Right cardiac atrium (tissue), 5 donors: Measurements from ENCODE around the gene ETV6. TPM values are rescaled to one million over a fixed set of nuclear protein-coding genes. Genes with fewer than 3 reads are reported as not detected.

Experiments used
- ATAC-seq, 2 donors: fragments of 200-7000 bp; cut with Tn5 transposase; one replicate each; pipeline versions ENCODE4 v1.8.0 to v1.9.1; 2020; ENCODE audit warnings: moderate library complexity in 2 of 2, mild to moderate bottlenecking in 1 of 2
- DNase-seq, 3 donors: peaks; one replicate each; pipeline ENCODE4 v3.0.0-alpha.2; 2020
- H3K27ac ChIP-seq: one replicate; pipeline ENCODE4 v1.5.1; 2013; ENCODE audit warnings: mild to moderate bottlenecking, low read length, control low read depth, moderate library complexity
- H3K27me3 ChIP-seq: one replicate; pipeline ENCODE4 v1.6.1; 2013; ENCODE audit not compliant: control insufficient read depth, insufficient read depth
- H3K4me1 ChIP-seq: one replicate; pipeline ENCODE4 v1.6.1; 2013; ENCODE audit warnings: low read length; ENCODE audit not compliant: control insufficient read depth, insufficient read depth
- H3K4me3 ChIP-seq: one replicate; pipeline ENCODE4 v1.5.1; 2013; ENCODE audit warnings: low read length, control low read depth
- H3K9me3 ChIP-seq: one replicate; pipeline ENCODE4 v1.6.1; 2013; ENCODE audit warnings: low read length; ENCODE audit not compliant: control insufficient read depth
- WGBS: extraction: QIAGEN DNeasy Blood & Tissue Kit; methylation state at CpG from one replicate; pipeline ENCODE4 v1.1.7; 2013; 5-methylcytosine and 5-hydroxymethylcytosine counted together
- intact Hi-C, 4 donors: fragments of 100-400 bp; cut with DNase I; formaldehyde crosslinking; loops; one replicate each; pipeline versions ENCODE4 v1.11.0 to v1.14.0; 2022 to 2023
- polyA plus RNA-seq: library from polyadenylated mRNA; stranded (reverse); fragments of 200-250 nt; gene quantifications from one replicate; pipeline ENCODE4 v1.2.3, GENCODE V29; 2013
- total RNA-seq, 4 donors: library from RNA; stranded (reverse); fragmentation: NEBNext Ultra II Directional; extraction: Animal tissue kit (Norgen Biotek cat#: 25700); gene quantifications; one replicate each; pipeline ENCODE4 v1.2.1, GENCODE V29; 2021
- donor health status: healthy with polysubstance abuse.
- donor health status: DM: no; HTN: yes; CAD: no.
- donor health status: DM: no; HTN: no; CAD: no.
- donor health status: DM: no; HTN: yes; CAD: no; lungs with severe emphysema.
- donor health status: DM: yes; HTN: yes; CAD: no.

ETV6 gene
- total and polyA plus RNA-seq, 5 donors = 2.9 to 31.4 (median 11.7) TPM

- Histone ChIP-seq H3K4me3 (no peak overlapping the region), H3K27ac (no peak overlapping the region), H3K27me3 (no peaks in the 10 kb centered on the region), H3K9me3 (no peaks in the 10 kb centered on the region), H3K4me1 (peaks cover 14% of the 10 kb centered on the region)
- no peak for DNase-seq
- intact Hi-C loops = no loop called here
- ATAC-seq = no peak
- WGBS = 73% methylated on average over 5 of the region's 5 CpGs
Measured at GRCh38 chr12:11694528-11694927, 45.1 kb downstream of the ETV6 start.

GRCh38 chr12:11695321-11695720 is 45.8 kb downstream of the ETV6 start:
- ATAC-seq = peak in 1 of 2 donors; percentile 57
- Histone ChIP-seq H3K27ac (no peak overlapping the region), H3K27me3 (no peaks in the 10 kb centered on the region), H3K4me3 (no peak overlapping the region), H3K9me3 (no peaks in the 10 kb centered on the region), H3K4me1 (peaks cover 10% of the 10 kb centered on the region)
- no peak for DNase-seq
- WGBS = 79% methylated on average over 3 of the region's 3 CpGs
- intact Hi-C loops = no loop called here

GRCh38 chr12:11696084-11696483 is 46.6 kb downstream of the ETV6 start:
- H3K27ac ChIP-seq = no peak overlapping the region

GRCh38 chr12:11697131-11697530 is 47.7 kb downstream of the ETV6 start:
- H3K27ac ChIP-seq = no peak overlapping the region
- DNase-seq (no peak), ATAC-seq (no peak)
- H3K27me3 ChIP-seq = no peaks in the 10 kb centered on the region
- H3K4me1 ChIP-seq = peaks cover 15% of the 10 kb centered on the region
- intact Hi-C loops = no loop called here
- H3K4me3 ChIP-seq = no peak overlapping the region
- no peaks in the 10 kb centered on the region for H3K9me3 ChIP-seq
- 95% methylated on average over 5 of the region's 5 CpGs for WGBS

More at GRCh38 chr12:11696084-11696483, 46.6 kb downstream of the ETV6 start:
- no peaks in the 10 kb centered on the region for H3K9me3 ChIP-seq
- peaks cover 11% of the 10 kb centered on the region for H3K4me1 ChIP-seq
- ATAC-seq = no peak
- H3K27me3 ChIP-seq = no peaks in the 10 kb centered on the region
- DNase-seq = no peak
- H3K4me3 ChIP-seq = no peak overlapping the region
- intact Hi-C loops = no loop called here
- 96% methylated on average over 3 of the region's 3 CpGs for WGBS

- Histone ChIP-seq H3K27me3 (no peaks in the 10 kb centered on the region), H3K4me1 (peaks cover 11% of the 10 kb centered on the region), H3K4me3 (no peak overlapping the region), H3K9me3 (no peaks in the 10 kb centered on the region), H3K27ac (no peak overlapping the region)
- ATAC-seq = no peak
- intact Hi-C loops = no loop called here
- no peak for DNase-seq
- 59% methylated on average over 3 of the region's 3 CpGs for WGBS
Measured at GRCh38 chr12:11697670-11698387, 48.4 kb downstream of the ETV6 start.

GRCh38 chr12:11698729-11699128 is 49.3 kb downstream of the ETV6 start:
- intact Hi-C loops = no loop called here
- WGBS = 97% methylated on average over 2 of the region's 2 CpGs
- DNase-seq (no peak), ATAC-seq (no peak)
- Histone ChIP-seq H3K9me3 (no peaks in the 10 kb centered on the region), H3K27ac (no peak overlapping the region), H3K4me3 (no peak overlapping the region), H3K4me1 (peaks cover 7% of the 10 kb centered on the region), H3K27me3 (no peaks in the 10 kb centered on the region)

- intact Hi-C loops = loop anchor here in 1 of 4 donors (10.0 kb wide), 1 partner anchor 47 kb away; no protein-coding TSS in a partner anchor
- Histone ChIP-seq H3K4me3 (no peak overlapping the region), H3K4me1 (peaks cover 9% of the 10 kb centered on the region), H3K27ac (no peak overlapping the region), H3K9me3 (no peaks in the 10 kb centered on the region), H3K27me3 (no peaks in the 10 kb centered on the region)
- ATAC-seq (no peak), DNase-seq (no peak)
- WGBS = 70% methylated on average over 6 of the region's 6 CpGs
Measured at GRCh38 chr12:11701433-11701832, 52.0 kb downstream of the ETV6 start.

- DNase-seq (no peak), ATAC-seq (no peak)
- WGBS = 92% methylated on average over 5 of the region's 5 CpGs
- H3K4me1 ChIP-seq = peaks cover 14% of the 10 kb centered on the region
- H3K27me3 ChIP-seq = no peaks in the 10 kb centered on the region
- H3K27ac ChIP-seq = no peak overlapping the region
- H3K9me3 ChIP-seq = no peaks in the 10 kb centered on the region
- no peak overlapping the region for H3K4me3 ChIP-seq
- intact Hi-C loops = loop anchor here in 1 of 4 donors (10.0 kb wide), 1 partner anchor 48 kb away; no protein-coding TSS in a partner anchor
Measured at GRCh38 chr12:11702959-11703358, 53.5 kb downstream of the ETV6 start.

GRCh38 chr12:11703378-11703777 is 53.9 kb downstream of the ETV6 start:
- Histone ChIP-seq H3K4me3 (no peak overlapping the region), H3K9me3 (no peaks in the 10 kb centered on the region), H3K27ac (no peak overlapping the region), H3K4me1 (peaks cover 14% of the 10 kb centered on the region), H3K27me3 (no peaks in the 10 kb centered on the region)
- intact Hi-C loops = loop anchor here in 1 of 4 donors (10.0 kb wide), 1 partner anchor 49 kb away; no protein-coding TSS in a partner anchor
- WGBS = 93% methylated on average over 4 of the region's 4 CpGs
- DNase-seq (no peak), ATAC-seq (no peak)

GRCh38 chr12:11704089-11704488 is 54.6 kb downstream of the ETV6 start:
- H3K27me3 ChIP-seq = no peaks in the 10 kb centered on the region
- no peaks in the 10 kb centered on the region for H3K9me3 ChIP-seq
- ATAC-seq = no peak
- peaks cover 14% of the 10 kb centered on the region for H3K4me1 ChIP-seq
- DNase-seq = no peak
- 96% methylated on average over 8 of the region's 8 CpGs for WGBS
- no peak overlapping the region for H3K4me3 ChIP-seq
- intact Hi-C loops = loop anchor here in 1 of 4 donors (10.0 kb wide), 1 partner anchor 49 kb away; no protein-coding TSS in a partner anchor
- no peak overlapping the region for H3K27ac ChIP-seq

- H3K4me1 ChIP-seq = peaks cover 14% of the 10 kb centered on the region
- 50% methylated on average over 7 of the region's 7 CpGs for WGBS
- intact Hi-C loops = loop anchor here in 1 of 4 donors (10.0 kb wide), 1 partner anchor 50 kb away; no protein-coding TSS in a partner anchor
- H3K9me3 ChIP-seq = no peaks in the 10 kb centered on the region
- ATAC-seq = peak; percentile 38 to 49
- no peak overlapping the region for H3K27ac ChIP-seq
- H3K4me3 ChIP-seq = no peak overlapping the region
- H3K27me3 ChIP-seq = no peaks in the 10 kb centered on the region
- DNase-seq = no peak
Measured at GRCh38 chr12:11705010-11705409, 55.5 kb downstream of the ETV6 start.
